ENCODE data around the gene CNOT8. TPM values are rescaled to one million over a fixed set of nuclear protein-coding genes. Genes with fewer than 3 reads are reported as not detected.
A peak's percentile ranks its signal among the peaks of the same experiment; 100 is the strongest.

The CNOT8 gene
- total RNA-seq, 1 experiment from 2014 or later, result 45.6 TPM

- H3K4ac ChIP-seq (ENCODE audit: low read depth, low read length), result no peak within 1 kb of the TSS
- no peak within 1 kb of the TSS for H3K18ac ChIP-seq (ENCODE audit: insufficient read length, low read depth, low read length)
- H3K27ac ChIP-seq (ENCODE audit: insufficient read length, low read depth, low read length), result peak within 1 kb of the TSS; percentile 5
- H3K27me3 ChIP-seq (ENCODE audit: insufficient read depth, low read length), result no peaks in the 10 kb centered on the region
- H3K4me1 ChIP-seq (ENCODE audit: insufficient read depth, low read length), result no peaks in the 10 kb centered on the region
- Mint-ChIP-seq H3K36me3 (ENCODE audit: insufficient read depth in 1 of 3, low read depth in 3 of 3) (no peaks in the 10 kb centered on the region; a peak in 1 of 7 replicates), H3K4me1 (peaks cover 21 to 24% of the 10 kb centered on the region in 2 experiments), H3K27me3 (ENCODE audit: low read depth) (no peaks in the 10 kb centered on the region), H3K27ac (peak within 1 kb of the TSS; percentile 81 to 97 (median 96); a peak in 6 of 7 replicates), H3K9me3 (no peaks in the 10 kb centered on the region), H3K4me3 (peak within 1 kb of the TSS; percentile 78 to 83)
- H3K23ac ChIP-seq (ENCODE audit: insufficient read length, low read depth, low read length), result no peak within 1 kb of the TSS
- H3K9ac ChIP-seq (ENCODE audit: extremely low read depth, insufficient read length, low read length), result peak within 1 kb of the TSS; percentile 28
- TF ChIP-seq CTCF (conservative IDR thresholded peaks at IDR 0.05), result no peak
- H2BK5ac ChIP-seq (ENCODE audit: insufficient read length, low read length), result no peak within 1 kb of the TSS
- H3K4me2 ChIP-seq (ENCODE audit: insufficient read depth, insufficient read length, low read length), result peak within 1 kb of the TSS; percentile 23
- no peak within 1 kb of the TSS for H4K91ac ChIP-seq (ENCODE audit: insufficient read length, low read depth, low read length)
- H3T11ph ChIP-seq (ENCODE audit: low read length), result no peak within 1 kb of the TSS
- 0 out of 2 replicates have a peak within 1 kb of the TSS, but pooled peaks have one; percentile 28 for H3K14ac ChIP-seq (ENCODE audit: insufficient read depth, low read length)
- H3K9me3 ChIP-seq (ENCODE audit: control insufficient read depth, low read depth, low read length), result no peaks in the 10 kb centered on the region
- H4K5ac ChIP-seq (ENCODE audit: insufficient read length, low read depth, low read length), result no peak within 1 kb of the TSS
- H3K79me2 ChIP-seq (ENCODE audit: insufficient read depth, low read length), result no peaks in the 10 kb centered on the region
- no peaks in the 10 kb centered on the region for H3K23me2 ChIP-seq (ENCODE audit: insufficient read length, low read depth, low read length, poor library complexity, severe bottlenecking)
- H2BK120ac ChIP-seq (ENCODE audit: low read depth, low read length, poor library complexity, severe bottlenecking), result no peak within 1 kb of the TSS
- no peak within 1 kb of the TSS for H2BK20ac ChIP-seq (ENCODE audit: low read depth, low read length, poor library complexity, severe bottlenecking)
- no peaks in the 10 kb centered on the region for H4K20me1 ChIP-seq (ENCODE audit: control insufficient read depth, insufficient read depth, insufficient read length)
- H3K79me1 ChIP-seq (ENCODE audit: insufficient read depth, low read depth, low read length, poor library complexity, severe bottlenecking), result no peaks in the 10 kb centered on the region
- H2AK5ac ChIP-seq (ENCODE audit: insufficient read length, low read length), result no peak within 1 kb of the TSS
- H2AFZ ChIP-seq (ENCODE audit: low read length), result no peak within 1 kb of the TSS
- H2BK15ac ChIP-seq (ENCODE audit: low read depth, low read length), result no peak within 1 kb of the TSS
- no peak within 1 kb of the TSS for H3K56ac ChIP-seq (ENCODE audit: insufficient read length, low read depth, low read length)
- H2BK12ac ChIP-seq (ENCODE audit: insufficient read length, low read depth, low read length), result no peak within 1 kb of the TSS
- peak; percentile 81 for DNase-seq
- no peak within 1 kb of the TSS for H4K8ac ChIP-seq (replicated peaks; ENCODE audit: insufficient read length, low read depth, low read length)
- WGBS (ENCODE audit: extremely low coverage, insufficient read length, low lambda C conversion rate), result no CpG with 5 or more reads among the region's 11 CpGs
Measured at GRCh38 chr5:154850255-154851062, 8.0 kb upstream of the CNOT8 start, which contains the start of gene FAXDC2. Gene FAXDC2 (minus strand): TSS chr5:154850603. CDS start chr5:154838178, 12,425 bp downstream.
